ENCODE measurements around the gene PKD1.
"Not testable (repeated sequence)": the region's sequence is repeated elsewhere in the genome, so short reads cannot be mapped to it uniquely, and the experiment has no call there.

The PKD1 gene

GRCh38 chr16:2122429-2122828 is 13.3 kb downstream of the PKD1 start:
- Histone ChIP-seq H2BK15ac (ENCODE audit: low read depth, poor library complexity, severe bottlenecking) (no peak overlapping the region), H3K79me1 (replicated peaks; ENCODE audit: low read length, poor library complexity, severe bottlenecking) (peaks cover 2% of the 10 kb centered on the region), H3K18ac (ENCODE audit: low read depth in 1 of 2, low read length in 2 of 2) (peak overlapping the region; percentile 14 to 73), H3K4me3 (ENCODE audit: insufficient read depth in 1 of 2, low read depth in 1 of 2, low read length in 2 of 2) (no peak overlapping the region), H2BK120ac (ENCODE audit: low read depth, low read length) (no peak overlapping the region), H3K27me3 (ENCODE audit: control insufficient read depth in 1 of 2, insufficient read depth in 1 of 2, low read length in 2 of 2) (no peaks in the 10 kb centered on the region), H3K4me2 (ENCODE audit: low read length, poor library complexity, severe bottlenecking) (no peak overlapping the region), H4K8ac (ENCODE audit: low read length) (peak overlapping the region; percentile 82), H3K23ac (ENCODE audit: low read length in 2 of 2) (no peak overlapping the region), H2BK5ac (ENCODE audit: low read depth, low read length, poor library complexity, severe bottlenecking) (no peak overlapping the region), H2AFZ (ENCODE audit: low read depth, low read length) (no peak overlapping the region), H3K4me1 (ENCODE audit: control insufficient read depth, insufficient read depth, low read depth, low read length) (peaks cover 49% of the 10 kb centered on the region), H3K36me3 (ENCODE audit: control insufficient read depth in 1 of 2, insufficient read depth in 2 of 2, low read depth in 1 of 2, low read length in 2 of 2) (peaks cover 0 to 10% of the 10 kb centered on the region in 2 experiments), H3K9ac (ENCODE audit: low read length) (no peak overlapping the region), H2AK5ac (ENCODE audit: low read length, severe bottlenecking) (peak overlapping the region; percentile 71), H2BK12ac (ENCODE audit: low read length in 2 of 2) (peak overlapping the region in 1 of 2 experiments; percentile 83), H4K91ac (ENCODE audit: low read length) (peak overlapping the region; percentile 25), H3K14ac (ENCODE audit: low read length in 2 of 2) (peak overlapping the region in 1 of 2 experiments; percentile 55), H3K27ac (ENCODE audit: low read length, poor library complexity, severe bottlenecking) (no peak overlapping the region), H3K9me3 (ENCODE audit: control insufficient read depth, low read length) (no peaks in the 10 kb centered on the region), H3K4ac (ENCODE audit: low read depth in 1 of 2, low read length in 2 of 2) (no peak overlapping the region)
- 91% methylated on average over 15 of the region's 17 CpGs for WGBS
- no peak for DNase-seq

- Histone ChIP-seq H3K4ac (ENCODE audit: low read depth in 1 of 2, low read length in 2 of 2) (no peak overlapping the region), H2BK15ac (ENCODE audit: low read depth, poor library complexity, severe bottlenecking) (no peak overlapping the region), H2BK5ac (ENCODE audit: low read depth, low read length, poor library complexity, severe bottlenecking) (no peak overlapping the region), H3K9me3 (ENCODE audit: control insufficient read depth, low read length) (no peaks in the 10 kb centered on the region), H3K27ac (ENCODE audit: low read length, poor library complexity, severe bottlenecking) (no peak overlapping the region), H3K4me2 (ENCODE audit: low read length, poor library complexity, severe bottlenecking) (no peak overlapping the region), H3K18ac (ENCODE audit: low read depth in 1 of 2, low read length in 2 of 2) (peak overlapping the region in 1 of 2 experiments; percentile 24), H2BK12ac (ENCODE audit: low read length in 2 of 2) (peak overlapping the region in 1 of 2 experiments; percentile 10), H3K4me1 (ENCODE audit: control insufficient read depth, insufficient read depth, low read depth, low read length) (peaks cover 43% of the 10 kb centered on the region), H3K14ac (ENCODE audit: low read length in 2 of 2) (no peak overlapping the region), H3K9ac (ENCODE audit: low read length) (no peak overlapping the region), H2BK120ac (ENCODE audit: low read depth, low read length) (no peak overlapping the region), H3K4me3 (ENCODE audit: insufficient read depth in 1 of 2, low read depth in 1 of 2, low read length in 2 of 2) (no peak overlapping the region), H3K36me3 (ENCODE audit: control insufficient read depth in 1 of 2, insufficient read depth in 2 of 2, low read depth in 1 of 2, low read length in 2 of 2) (peaks cover 0 to 15% of the 10 kb centered on the region in 2 experiments), H2AFZ (ENCODE audit: low read depth, low read length) (no peak overlapping the region), H3K79me1 (replicated peaks; ENCODE audit: low read length, poor library complexity, severe bottlenecking) (peaks cover 2% of the 10 kb centered on the region), H4K8ac (ENCODE audit: low read length) (no peak overlapping the region), H2AK5ac (ENCODE audit: low read length, severe bottlenecking) (no peak overlapping the region), H3K23ac (ENCODE audit: low read length in 2 of 2) (no peak overlapping the region), H3K27me3 (ENCODE audit: control insufficient read depth in 1 of 2, insufficient read depth in 1 of 2, low read length in 2 of 2) (no peaks in the 10 kb centered on the region), H4K91ac (ENCODE audit: low read length) (peak overlapping the region; percentile 18)
- 85% methylated on average over 13 of the region's 19 CpGs for WGBS
- DNase-seq, result no peak
Observed at GRCh38 chr16:2121853-2122252, 13.8 kb downstream of the PKD1 start.

- H3K36me3 ChIP-seq (ENCODE audit: control insufficient read depth in 1 of 2, insufficient read depth in 2 of 2, low read depth in 1 of 2, low read length in 2 of 2), result peaks cover 0 to 18% of the 10 kb centered on the region in 2 experiments
- H3K27ac ChIP-seq (ENCODE audit: low read length, poor library complexity, severe bottlenecking); H3K14ac ChIP-seq (ENCODE audit: low read length in 2 of 2); H3K9me3 ChIP-seq (ENCODE audit: control insufficient read depth, low read length); H2BK5ac ChIP-seq (ENCODE audit: low read depth, low read length, poor library complexity, severe bottlenecking); H3K9ac ChIP-seq (ENCODE audit: low read length); H2BK120ac ChIP-seq (ENCODE audit: low read depth, low read length); H2BK12ac ChIP-seq (ENCODE audit: low read length in 2 of 2); H3K4me2 ChIP-seq (ENCODE audit: low read length, poor library complexity, severe bottlenecking); H2BK15ac ChIP-seq (ENCODE audit: low read depth, poor library complexity, severe bottlenecking); H3K4ac ChIP-seq (ENCODE audit: low read depth in 1 of 2, low read length in 2 of 2); H3K79me1 ChIP-seq (replicated peaks; ENCODE audit: low read length, poor library complexity, severe bottlenecking); H2AFZ ChIP-seq (ENCODE audit: low read depth, low read length); H3K23ac ChIP-seq (ENCODE audit: low read length in 2 of 2); H2AK5ac ChIP-seq (ENCODE audit: low read length, severe bottlenecking); H3K27me3 ChIP-seq (ENCODE audit: control insufficient read depth in 1 of 2, insufficient read depth in 1 of 2, low read length in 2 of 2); H3K4me3 ChIP-seq (ENCODE audit: insufficient read depth in 1 of 2, low read depth in 1 of 2, low read length in 2 of 2); H4K8ac ChIP-seq (ENCODE audit: low read length): not testable (repeated sequence)
- 68% methylated on average over 8 of the region's 9 CpGs for WGBS
- DNase-seq, result peak; percentile 64
- H3K4me1 ChIP-seq (ENCODE audit: control insufficient read depth, insufficient read depth, low read depth, low read length), result peaks cover 39% of the 10 kb centered on the region
- peak overlapping the region in 1 of 2 experiments; percentile 24 for H3K18ac ChIP-seq (ENCODE audit: low read depth in 1 of 2, low read length in 2 of 2)
- peak overlapping the region; percentile 18 for H4K91ac ChIP-seq (ENCODE audit: low read length)
Observed at GRCh38 chr16:2121325-2121724, 14.4 kb downstream of the PKD1 start.

GRCh38 chr16:2117960-2118722 is 17.6 kb downstream of the PKD1 start:
- not testable (repeated sequence) for H2AK5ac ChIP-seq (ENCODE audit: low read length, severe bottlenecking); H3K79me1 ChIP-seq (replicated peaks; ENCODE audit: low read length, poor library complexity, severe bottlenecking); H2BK12ac ChIP-seq (ENCODE audit: low read length in 2 of 2); H3K4me3 ChIP-seq (ENCODE audit: insufficient read depth in 1 of 2, low read depth in 1 of 2, low read length in 2 of 2); H2AFZ ChIP-seq (ENCODE audit: low read depth, low read length); H3K27me3 ChIP-seq (ENCODE audit: control insufficient read depth in 1 of 2, insufficient read depth in 1 of 2, low read length in 2 of 2); H3K4ac ChIP-seq (ENCODE audit: low read depth in 1 of 2, low read length in 2 of 2); H4K8ac ChIP-seq (ENCODE audit: low read length); H3K27ac ChIP-seq (ENCODE audit: low read length, poor library complexity, severe bottlenecking); H3K4me2 ChIP-seq (ENCODE audit: low read length, poor library complexity, severe bottlenecking); H3K18ac ChIP-seq (ENCODE audit: low read depth in 1 of 2, low read length in 2 of 2); H3K9me3 ChIP-seq (ENCODE audit: control insufficient read depth, low read length); H3K14ac ChIP-seq (ENCODE audit: low read length in 2 of 2); DNase-seq; H4K91ac ChIP-seq (ENCODE audit: low read length); H2BK5ac ChIP-seq (ENCODE audit: low read depth, low read length, poor library complexity, severe bottlenecking); H2BK15ac ChIP-seq (ENCODE audit: low read depth, poor library complexity, severe bottlenecking); H2BK120ac ChIP-seq (ENCODE audit: low read depth, low read length); H3K9ac ChIP-seq (ENCODE audit: low read length); H3K23ac ChIP-seq (ENCODE audit: low read length in 2 of 2)
- peaks cover 15% of the 10 kb centered on the region for H3K4me1 ChIP-seq (ENCODE audit: control insufficient read depth, insufficient read depth, low read depth, low read length)
- 95% methylated on average over 15 of the region's 35 CpGs for WGBS
- peaks cover 6 to 46% of the 10 kb centered on the region in 2 experiments for H3K36me3 ChIP-seq (ENCODE audit: control insufficient read depth in 1 of 2, insufficient read depth in 2 of 2, low read depth in 1 of 2, low read length in 2 of 2)

Measured in mesenchymal stem cell (in vitro differentiated cells and primary cell).